Activated naive CD4-positive, alpha-beta T cell treated with anti-CD3 and anti-CD28 coated beads for 36 hours (primary cell): ENCODE data around the gene NECTIN1. TPM values are rescaled to one million over a fixed set of nuclear protein-coding genes. Genes with fewer than 3 reads are reported as not detected.

Source experiments
- CTCF ChIA-PET: fragments of 350-600 bp; sonication (Branson Sonifier 250); formaldehyde crosslinking; loops from one replicate; lab custom pipeline; 2021; ENCODE audit warnings: antibody characterized with exemption; lab: Charles Lee
- DNase-seq: peaks from one replicate; pipeline ENCODE4 v3.0.0-alpha.2; 2020
- H3K27ac Mint-ChIP-seq: one replicate; pipeline ENCODE4 v1.8.0; 2021; ENCODE audit warnings: mild to moderate bottlenecking, mixed read lengths
- H3K27me3 Mint-ChIP-seq: one replicate; pipeline ENCODE4 v1.8.0; 2021; ENCODE audit warnings: low read depth, mixed read lengths
- H3K36me3 Mint-ChIP-seq: one replicate; pipeline ENCODE4 v1.8.0; 2021; ENCODE audit warnings: low read depth, mixed read lengths
- H3K4me1 Mint-ChIP-seq: one replicate; pipeline ENCODE4 v1.8.0; 2021; ENCODE audit warnings: low read depth, mixed read lengths
- H3K4me3 Mint-ChIP-seq: one replicate; pipeline ENCODE4 v1.8.0; 2021; ENCODE audit warnings: mild to moderate bottlenecking, moderate library complexity, mixed read lengths
- H3K9me3 Mint-ChIP-seq: one replicate; pipeline ENCODE4 v1.8.0; 2021; ENCODE audit warnings: mixed read lengths
- intact Hi-C: fragments of 100-400 bp; cut with micrococcal nuclease; formaldehyde crosslinking; loops from one replicate; pipeline ENCODE4 v1.15.1; 2023
- total RNA-seq, 2 experiments: library from RNA; stranded (reverse); gene quantifications; one replicate each; pipeline ENCODE4 v1.2.3, GENCODE V29; 2021

NECTIN1 gene
- total RNA-seq, 2 experiments from 2014 or later, result 2.0 to 2.5 TPM

GRCh38 chr11:119650251-119650650 is 78.7 kb downstream of the NECTIN1 start:
- Mint-ChIP-seq H3K4me1 (no peaks in the 10 kb centered on the region), H3K36me3 (no peaks in the 10 kb centered on the region), H3K4me3 (no peak overlapping the region), H3K27ac (no peak overlapping the region), H3K27me3 (peaks cover 5% of the 10 kb centered on the region), H3K9me3 (no peaks in the 10 kb centered on the region)
- no peak for DNase-seq
- intact Hi-C loops, result no loop called here
- CTCF ChIA-PET, result interaction anchor here (1.0 kb wide), 1 partner anchor 458 kb away, joined by 3 read pairs; no protein-coding TSS in a partner anchor

GRCh38 chr11:119647254-119647653 is 81.7 kb downstream of the NECTIN1 start:
- Mint-ChIP-seq H3K36me3 (no peaks in the 10 kb centered on the region), H3K4me3 (no peak overlapping the region), H3K27ac (no peak overlapping the region), H3K4me1 (no peaks in the 10 kb centered on the region), H3K9me3 (no peaks in the 10 kb centered on the region), H3K27me3 (peaks cover 3% of the 10 kb centered on the region)
- intact Hi-C loops, result no loop called here
- DNase-seq, result no peak
- CTCF ChIA-PET, result interaction anchor here (1.7 kb wide), 1 partner anchor 25 kb away, joined by 3 read pairs; no protein-coding TSS in a partner anchor

GRCh38 chr11:119645018-119645417 is 84.0 kb downstream of the NECTIN1 start:
- CTCF ChIA-PET, result no interaction called here
- H3K4me1 Mint-ChIP-seq, result no peaks in the 10 kb centered on the region
- H3K4me3 Mint-ChIP-seq, result no peak overlapping the region
- DNase-seq, result no peak
- intact Hi-C loops, result no loop called here
- H3K27ac Mint-ChIP-seq, result no peak overlapping the region
- no peaks in the 10 kb centered on the region for H3K9me3 Mint-ChIP-seq
- no peaks in the 10 kb centered on the region for H3K36me3 Mint-ChIP-seq
- H3K27me3 Mint-ChIP-seq, result peaks cover 3% of the 10 kb centered on the region

GRCh38 chr11:119644502-119644901 is 84.5 kb downstream of the NECTIN1 start:
- intact Hi-C loops, result no loop called here
- Mint-ChIP-seq H3K4me3 (no peak overlapping the region), H3K4me1 (no peaks in the 10 kb centered on the region), H3K9me3 (no peaks in the 10 kb centered on the region), H3K36me3 (no peaks in the 10 kb centered on the region), H3K27me3 (no peaks in the 10 kb centered on the region), H3K27ac (no peak overlapping the region)
- DNase-seq, result no peak
- CTCF ChIA-PET, result interaction anchor here (0.7 kb wide), 1 partner anchor 177 kb away, joined by 3 read pairs; no protein-coding TSS in a partner anchor

GRCh38 chr11:119643876-119644225 is 85.1 kb downstream of the NECTIN1 start:
- no peak for DNase-seq

GRCh38 chr11:119643212-119643875 is 85.7 kb downstream of the NECTIN1 start:
- H3K9me3 Mint-ChIP-seq, result no peaks in the 10 kb centered on the region
- no peaks in the 10 kb centered on the region for H3K36me3 Mint-ChIP-seq
- CTCF ChIA-PET, result interaction anchor here (0.5 to 2.6 kb wide), 5 partner anchors 17 to 465 kb away, joined by 3 to 14 read pairs (median 3); partner anchors contain the start of gene NECTIN1
- no peaks in the 10 kb centered on the region for H3K4me1 Mint-ChIP-seq
- intact Hi-C loops, result no loop called here
- DNase-seq, result no peak
- no peak overlapping the region for H3K4me3 Mint-ChIP-seq
- no peaks in the 10 kb centered on the region for H3K27me3 Mint-ChIP-seq
- no peak overlapping the region for H3K27ac Mint-ChIP-seq

More at GRCh38 chr11:119643876-119644225, 85.1 kb downstream of the NECTIN1 start:
- Mint-ChIP-seq H3K27ac (no peak overlapping the region), H3K4me3 (no peak overlapping the region), H3K4me1 (no peaks in the 10 kb centered on the region), H3K9me3 (no peaks in the 10 kb centered on the region), H3K27me3 (no peaks in the 10 kb centered on the region), H3K36me3 (no peaks in the 10 kb centered on the region)
- intact Hi-C loops, result no loop called here
- CTCF ChIA-PET, result interaction anchor here (0.7 to 1.5 kb wide), 3 partner anchors 147 to 464 kb away, joined by 3 to 4 read pairs (median 3); no protein-coding TSS in a partner anchor

- CTCF ChIA-PET, result interaction anchor here (0.5 to 2.6 kb wide), 8 partner anchors 16 to 466 kb away, joined by 3 to 14 read pairs (median 3); partner anchors contain the start of gene NECTIN1
- H3K9me3 Mint-ChIP-seq, result no peaks in the 10 kb centered on the region
- H3K36me3 Mint-ChIP-seq, result no peaks in the 10 kb centered on the region
- H3K4me3 Mint-ChIP-seq, result no peak overlapping the region
- no peaks in the 10 kb centered on the region for H3K4me1 Mint-ChIP-seq
- DNase-seq, result peak; percentile 22
- intact Hi-C loops, result loop anchor here (1.0 kb wide), 1 partner anchor 466 kb away; no protein-coding TSS in a partner anchor
- no peaks in the 10 kb centered on the region for H3K27me3 Mint-ChIP-seq
- no peak overlapping the region for H3K27ac Mint-ChIP-seq
Observed at GRCh38 chr11:119641983-119642745, 86.8 kb downstream of the NECTIN1 start.

GRCh38 chr11:119640541-119640940 is 88.5 kb downstream of the NECTIN1 start:
- Mint-ChIP-seq H3K4me1 (no peaks in the 10 kb centered on the region), H3K27ac (no peak overlapping the region), H3K36me3 (no peaks in the 10 kb centered on the region), H3K27me3 (no peaks in the 10 kb centered on the region), H3K4me3 (no peak overlapping the region), H3K9me3 (no peaks in the 10 kb centered on the region)
- DNase-seq, result no peak
- CTCF ChIA-PET, result interaction anchor here (0.6 to 2.6 kb wide), 3 partner anchors 66 to 264 kb away, joined by 4 to 14 read pairs (median 4); partner anchors contain the start of gene NECTIN1
- intact Hi-C loops, result no loop called here

- H3K9me3 Mint-ChIP-seq, result no peaks in the 10 kb centered on the region
- H3K36me3 Mint-ChIP-seq, result no peaks in the 10 kb centered on the region
- no peaks in the 10 kb centered on the region for H3K4me1 Mint-ChIP-seq
- DNase-seq, result no peak
- H3K27me3 Mint-ChIP-seq, result no peaks in the 10 kb centered on the region
- H3K4me3 Mint-ChIP-seq, result no peak overlapping the region
- intact Hi-C loops, result no loop called here
- CTCF ChIA-PET, result interaction anchor here (1.5 kb wide), 1 partner anchor 265 kb away, joined by 4 read pairs; no protein-coding TSS in a partner anchor
- no peak overlapping the region for H3K27ac Mint-ChIP-seq
Observed at GRCh38 chr11:119639642-119640205, 89.3 kb downstream of the NECTIN1 start.

- intact Hi-C loops, result no loop called here
- H3K36me3 Mint-ChIP-seq, result no peaks in the 10 kb centered on the region
- H3K4me3 Mint-ChIP-seq, result no peak overlapping the region
- CTCF ChIA-PET, result no interaction called here
- H3K9me3 Mint-ChIP-seq, result no peaks in the 10 kb centered on the region
- H3K27ac Mint-ChIP-seq, result no peak overlapping the region
- no peaks in the 10 kb centered on the region for H3K4me1 Mint-ChIP-seq
- no peaks in the 10 kb centered on the region for H3K27me3 Mint-ChIP-seq
- no peak for DNase-seq
Observed at GRCh38 chr11:119638851-119639250, 90.1 kb downstream of the NECTIN1 start.

GRCh38 chr11:119637481-119637880 is 91.5 kb downstream of the NECTIN1 start:
- CTCF ChIA-PET, result no interaction called here
- Mint-ChIP-seq H3K27ac (no peak overlapping the region), H3K36me3 (no peaks in the 10 kb centered on the region), H3K4me1 (no peaks in the 10 kb centered on the region), H3K9me3 (no peaks in the 10 kb centered on the region), H3K4me3 (no peak overlapping the region), H3K27me3 (no peaks in the 10 kb centered on the region)
- no peak for DNase-seq
- intact Hi-C loops, result no loop called here

GRCh38 chr11:119635776-119636175 is 93.2 kb downstream of the NECTIN1 start:
- H3K4me3 Mint-ChIP-seq, result no peak overlapping the region
- H3K9me3 Mint-ChIP-seq, result no peaks in the 10 kb centered on the region
- no peak overlapping the region for H3K27ac Mint-ChIP-seq
- CTCF ChIA-PET, result no interaction called here
- intact Hi-C loops, result no loop called here
- DNase-seq, result no peak
- no peaks in the 10 kb centered on the region for H3K36me3 Mint-ChIP-seq
- no peaks in the 10 kb centered on the region for H3K4me1 Mint-ChIP-seq
- H3K27me3 Mint-ChIP-seq, result no peaks in the 10 kb centered on the region
